ENCODE data around the gene RPTOR. TPM values are rescaled to one million over a fixed set of nuclear protein-coding genes. Genes with fewer than 3 reads are reported as not detected.

Gene RPTOR
- total RNA-seq, 1 donor from 2014 or later = 65.9 TPM

DNA sequence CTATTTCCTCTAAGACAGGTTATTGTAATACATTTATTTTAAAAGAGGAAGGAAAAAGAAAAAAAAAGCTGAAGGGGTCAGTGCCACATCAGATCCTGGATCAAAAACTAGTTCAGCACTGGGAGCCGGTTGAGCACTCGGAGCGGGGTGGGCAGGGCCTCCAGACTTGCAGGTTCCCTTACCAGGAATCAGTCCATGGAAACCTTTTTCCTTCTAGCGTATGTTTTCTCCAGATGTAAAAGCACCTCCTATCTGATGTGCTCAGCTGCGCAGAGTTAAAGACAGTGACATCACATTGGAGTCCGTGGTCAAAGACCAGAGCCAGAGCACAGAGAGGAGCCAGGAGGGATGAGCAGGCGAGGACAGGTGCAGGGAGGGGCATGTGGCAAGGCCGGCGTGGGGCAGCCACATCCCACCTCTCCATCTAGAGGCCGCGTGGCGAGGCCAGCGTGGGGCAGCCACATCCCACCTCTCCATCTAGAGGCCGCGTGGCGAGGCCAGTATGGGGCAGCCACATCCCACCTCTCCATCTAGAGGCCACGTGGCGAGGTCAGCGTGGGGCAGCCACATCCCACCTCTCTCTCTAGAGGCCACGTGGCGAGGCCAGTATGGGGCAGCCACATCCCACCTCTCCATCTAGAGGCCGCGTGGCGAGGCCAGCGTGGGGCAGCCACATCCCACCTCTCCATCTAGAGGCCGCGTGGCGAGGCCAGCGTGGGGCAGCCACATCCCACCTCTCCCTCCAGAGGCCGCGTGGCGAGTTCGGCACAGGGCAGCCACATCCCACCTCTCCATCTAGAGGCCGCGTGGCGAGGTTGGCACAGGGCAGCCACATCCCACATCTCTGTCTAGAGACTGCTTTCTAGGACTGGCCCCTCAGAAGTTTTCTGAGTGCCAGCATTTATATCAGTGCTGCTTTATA is 280.2 kb downstream of the RPTOR start:
- DNase-seq (no peak), ATAC-seq (ENCODE audit: low read depth) (no peak)
- Mint-ChIP-seq H3K27ac (no peak overlapping the region), H3K4me3 (no peak overlapping the region), H3K4me1 (peaks cover 14% of the 10 kb centered on the region), H3K9me3 (no peaks in the 10 kb centered on the region), H3K27me3 (no peaks in the 10 kb centered on the region), H3K36me3 (ENCODE audit: low read depth) (peaks cover 37% of the 10 kb centered on the region)
- POLR2A ChIA-PET = no interaction called here
- TF ChIP-seq, protein P1, sequence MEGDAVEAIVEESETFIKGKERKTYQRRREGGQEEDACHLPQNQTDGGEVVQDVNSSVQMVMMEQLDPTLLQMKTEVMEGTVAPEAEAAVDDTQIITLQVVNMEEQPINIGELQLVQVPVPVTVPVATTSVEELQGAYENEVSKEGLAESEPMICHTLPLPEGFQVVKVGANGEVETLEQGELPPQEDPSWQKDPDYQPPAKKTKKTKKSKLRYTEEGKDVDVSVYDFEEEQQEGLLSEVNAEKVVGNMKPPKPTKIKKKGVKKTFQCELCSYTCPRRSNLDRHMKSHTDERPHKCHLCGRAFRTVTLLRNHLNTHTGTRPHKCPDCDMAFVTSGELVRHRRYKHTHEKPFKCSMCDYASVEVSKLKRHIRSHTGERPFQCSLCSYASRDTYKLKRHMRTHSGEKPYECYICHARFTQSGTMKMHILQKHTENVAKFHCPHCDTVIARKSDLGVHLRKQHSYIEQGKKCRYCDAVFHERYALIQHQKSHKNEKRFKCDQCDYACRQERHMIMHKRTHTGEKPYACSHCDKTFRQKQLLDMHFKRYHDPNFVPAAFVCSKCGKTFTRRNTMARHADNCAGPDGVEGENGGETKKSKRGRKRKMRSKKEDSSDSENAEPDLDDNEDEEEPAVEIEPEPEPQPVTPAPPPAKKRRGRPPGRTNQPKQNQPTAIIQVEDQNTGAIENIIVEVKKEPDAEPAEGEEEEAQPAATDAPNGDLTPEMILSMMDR (IDR thresholded peaks at IDR 0.05) = no peak
- intact Hi-C loops (cut with micrococcal nuclease) = no loop called here
- CTCF ChIA-PET = no interaction called here

DNA sequence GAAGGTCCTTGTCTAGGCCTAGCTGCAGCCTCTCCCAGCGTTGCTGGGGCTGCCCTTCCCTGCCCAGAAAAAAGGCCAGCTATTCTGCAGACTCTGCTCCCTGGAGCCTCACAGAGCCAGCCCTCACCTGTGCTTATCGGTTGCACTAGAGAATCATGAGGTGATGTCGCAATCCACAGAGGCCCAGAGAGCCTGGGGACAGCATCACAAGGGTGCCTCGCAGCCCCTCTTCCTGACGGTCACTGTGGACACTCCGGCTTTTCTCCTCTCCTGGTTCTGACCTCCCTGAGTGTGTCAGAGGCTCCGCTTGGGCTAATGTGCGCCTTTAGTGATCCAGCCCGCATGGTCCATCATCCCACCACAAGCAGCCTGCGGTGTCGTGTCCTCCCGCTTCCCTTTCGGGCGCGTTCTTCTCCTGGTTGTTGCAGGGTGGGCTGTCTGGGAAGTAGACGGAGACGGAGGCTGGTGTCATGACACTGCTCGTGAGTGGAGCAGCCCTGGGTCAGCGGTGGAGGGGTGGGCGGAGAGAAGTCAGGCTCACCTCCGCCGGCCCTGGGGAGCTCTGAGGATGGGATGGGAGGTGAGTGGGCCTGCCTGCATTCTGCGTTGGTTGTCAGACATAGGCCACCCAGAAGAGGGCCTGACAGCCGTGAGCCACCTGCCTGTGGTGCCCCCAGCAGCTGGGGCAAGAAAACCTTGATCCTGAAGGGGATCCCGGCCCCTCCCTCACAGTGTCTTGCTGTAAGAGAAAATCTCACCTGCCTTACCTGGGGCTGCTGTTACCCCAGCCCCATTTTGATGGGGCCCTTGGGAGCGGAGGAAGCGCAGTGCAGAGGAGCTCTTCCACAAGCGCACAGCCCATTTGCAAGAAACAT is 281.1 kb downstream of the RPTOR start:
- peaks cover 14% of the 10 kb centered on the region for H3K4me1 Mint-ChIP-seq
- peaks cover 37% of the 10 kb centered on the region for H3K36me3 Mint-ChIP-seq (ENCODE audit: low read depth)
- ChIA-PET CTCF (no interaction called here), POLR2A (interaction anchor here (0.8 to 1.9 kb wide), 2 partner anchors 85 to 88 kb away, joined by 3 to 7 read pairs; no protein-coding TSS in a partner anchor)
- intact Hi-C loops (cut with micrococcal nuclease) = no loop called here
- DNase-seq (no peak), ATAC-seq (ENCODE audit: low read depth) (no peak)
- no peak overlapping the region for H3K27ac Mint-ChIP-seq
- H3K4me3 Mint-ChIP-seq = no peak overlapping the region
- no peaks in the 10 kb centered on the region for H3K27me3 Mint-ChIP-seq
- TF ChIP-seq, protein P1 (IDR thresholded peaks at IDR 0.05) = no peak
- no peaks in the 10 kb centered on the region for H3K9me3 Mint-ChIP-seq

DNA sequence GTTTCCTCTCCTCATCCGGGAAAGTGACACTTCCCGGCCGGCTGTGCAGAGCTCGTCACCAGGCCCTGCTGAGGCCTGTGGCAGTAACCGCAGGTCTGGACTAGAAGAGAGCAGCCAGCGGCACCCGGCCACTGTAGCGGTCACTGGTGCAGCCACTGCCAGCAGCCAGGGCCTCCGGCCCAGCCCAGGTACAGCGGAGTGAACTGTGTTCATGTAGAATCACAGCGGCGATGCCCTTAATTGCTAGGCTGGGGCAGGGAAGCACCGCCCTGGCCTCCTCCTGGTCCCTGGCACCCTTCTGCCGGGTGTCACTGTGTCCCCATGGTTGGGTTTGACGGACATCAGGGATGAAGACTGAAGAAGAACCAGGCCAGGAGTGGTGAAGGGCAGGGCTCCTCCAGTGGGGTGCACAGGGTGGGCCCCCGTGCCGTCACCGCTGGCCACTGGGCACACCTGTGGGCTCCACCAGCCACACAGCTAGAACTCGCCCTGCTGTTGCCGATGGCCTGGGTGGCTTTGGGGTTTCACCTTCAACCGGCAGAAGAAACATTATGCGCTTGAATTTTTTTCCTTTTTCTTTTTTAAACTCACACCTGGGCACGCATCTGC is 281.8 kb downstream of the RPTOR start:
- Mint-ChIP-seq H3K4me3 (no peak overlapping the region), H3K27me3 (no peaks in the 10 kb centered on the region), H3K9me3 (no peaks in the 10 kb centered on the region), H3K36me3 (ENCODE audit: low read depth) (peaks cover 37% of the 10 kb centered on the region), H3K27ac (peak overlapping the region; percentile 74), H3K4me1 (peaks cover 15% of the 10 kb centered on the region)
- ChIA-PET POLR2A (interaction anchor here (0.8 to 1.9 kb wide), 4 partner anchors 30 to 89 kb away, joined by 3 to 7 read pairs (median 6); no protein-coding TSS in a partner anchor), CTCF (interaction anchor here (0.9 to 1.5 kb wide), 2 partner anchors 39 to 89 kb away, joined by 3 to 4 read pairs; no protein-coding TSS in a partner anchor)
- ATAC-seq (ENCODE audit: low read depth) (no peak), DNase-seq (no peak)
- TF ChIP-seq, protein P1 (IDR thresholded peaks at IDR 0.05) = no peak
- intact Hi-C loops (cut with micrococcal nuclease) = no loop called here

DNA sequence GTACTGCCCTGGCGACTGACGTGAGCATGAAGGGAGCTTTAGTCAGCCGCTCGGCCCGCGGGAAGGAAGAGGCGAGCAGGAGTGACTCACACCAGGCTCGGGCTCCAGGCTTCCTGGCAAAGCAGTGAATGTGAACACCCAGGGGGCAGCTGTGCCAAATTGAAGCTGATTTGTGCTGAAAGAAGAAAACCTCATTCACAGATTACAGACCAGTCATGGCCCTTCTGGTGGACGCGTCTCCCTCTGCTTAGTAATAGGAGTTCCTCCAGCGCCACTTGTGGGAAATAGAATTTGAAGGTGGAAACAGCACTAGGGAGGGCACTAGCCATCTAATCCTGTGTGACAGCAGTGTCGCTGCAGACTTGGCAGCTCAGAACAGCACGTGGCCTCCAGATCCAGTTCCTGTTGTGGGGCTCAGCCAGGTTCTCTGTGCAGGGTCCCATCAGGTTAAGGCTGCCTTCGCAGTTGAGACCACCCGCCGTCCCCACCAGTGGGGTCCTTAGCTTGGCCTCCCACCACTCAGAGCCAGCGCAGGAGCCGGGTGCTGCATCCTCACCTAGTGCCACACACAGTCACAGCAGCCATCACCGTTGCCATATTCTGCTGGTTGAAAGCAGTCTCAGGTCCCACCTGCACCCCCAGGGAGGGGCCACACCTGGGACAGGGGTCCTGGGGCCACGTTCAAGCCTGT is 282.5 kb downstream of the RPTOR start:
- peaks cover 22% of the 10 kb centered on the region for H3K4me1 Mint-ChIP-seq
- DNase-seq (no peak), ATAC-seq (ENCODE audit: low read depth) (peak; percentile 83)
- H3K36me3 Mint-ChIP-seq (ENCODE audit: low read depth) = peaks cover 32% of the 10 kb centered on the region
- H3K27ac Mint-ChIP-seq = peak overlapping the region; percentile 74
- no peaks in the 10 kb centered on the region for H3K27me3 Mint-ChIP-seq
- ChIA-PET CTCF (interaction anchor here (0.9 to 1.5 kb wide), 2 partner anchors 38 to 90 kb away, joined by 3 to 4 read pairs; no protein-coding TSS in a partner anchor), POLR2A (interaction anchor here (0.8 to 1.9 kb wide), 4 partner anchors 29 to 90 kb away, joined by 3 to 7 read pairs (median 6); no protein-coding TSS in a partner anchor)
- no peaks in the 10 kb centered on the region for H3K9me3 Mint-ChIP-seq
- TF ChIP-seq, protein P1 (IDR thresholded peaks at IDR 0.05) = no peak
- H3K4me3 Mint-ChIP-seq = no peak overlapping the region
- intact Hi-C loops (cut with micrococcal nuclease) = no loop called here
